NCI-H510A treated with DMSO at 0.1 percent for 48 hours (cell line): ENCODE measurements around the gene EBLN2.
"Not testable (repeated sequence)": the region's sequence is repeated elsewhere in the genome, so short reads cannot be mapped to it uniquely, and the experiment has no call there.

ENCODE experiments used
- DNase-seq: peaks from one replicate; lab custom pipeline; 2025; lab: John Stamatoyannopoulos, UW

The EBLN2 gene

GRCh38 chr3:73066243-73066642 is 4.8 kb downstream of the EBLN2 start:
- DNase-seq, result not testable (repeated sequence)

GRCh38 chr3:73068419-73068818 is 7.0 kb downstream of the EBLN2 start:
- DNase-seq, result no peak

DNA sequence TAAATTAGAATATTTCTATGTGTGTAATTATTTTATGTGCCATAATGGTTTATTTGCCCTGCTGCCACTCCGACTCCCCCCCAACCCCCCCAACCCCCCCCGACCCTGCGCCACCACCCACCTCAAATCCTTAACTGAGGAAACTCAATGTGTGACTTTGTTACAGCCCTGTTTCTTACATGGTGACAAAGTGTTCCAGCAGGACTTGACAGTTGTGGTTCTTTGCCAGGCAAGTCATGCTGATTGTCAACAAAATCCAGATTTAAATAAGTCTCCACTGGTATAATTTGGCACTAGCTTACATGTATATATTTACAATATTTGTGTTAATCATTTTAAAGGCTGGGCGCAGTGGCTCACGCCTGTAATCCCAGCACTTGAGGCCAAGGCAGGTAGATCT is 7.7 kb downstream of the EBLN2 start:
- no peak for DNase-seq

- no peak for DNase-seq
Observed at GRCh38 chr3:73069775-73070444, 8.5 kb downstream of the EBLN2 start.

DNA sequence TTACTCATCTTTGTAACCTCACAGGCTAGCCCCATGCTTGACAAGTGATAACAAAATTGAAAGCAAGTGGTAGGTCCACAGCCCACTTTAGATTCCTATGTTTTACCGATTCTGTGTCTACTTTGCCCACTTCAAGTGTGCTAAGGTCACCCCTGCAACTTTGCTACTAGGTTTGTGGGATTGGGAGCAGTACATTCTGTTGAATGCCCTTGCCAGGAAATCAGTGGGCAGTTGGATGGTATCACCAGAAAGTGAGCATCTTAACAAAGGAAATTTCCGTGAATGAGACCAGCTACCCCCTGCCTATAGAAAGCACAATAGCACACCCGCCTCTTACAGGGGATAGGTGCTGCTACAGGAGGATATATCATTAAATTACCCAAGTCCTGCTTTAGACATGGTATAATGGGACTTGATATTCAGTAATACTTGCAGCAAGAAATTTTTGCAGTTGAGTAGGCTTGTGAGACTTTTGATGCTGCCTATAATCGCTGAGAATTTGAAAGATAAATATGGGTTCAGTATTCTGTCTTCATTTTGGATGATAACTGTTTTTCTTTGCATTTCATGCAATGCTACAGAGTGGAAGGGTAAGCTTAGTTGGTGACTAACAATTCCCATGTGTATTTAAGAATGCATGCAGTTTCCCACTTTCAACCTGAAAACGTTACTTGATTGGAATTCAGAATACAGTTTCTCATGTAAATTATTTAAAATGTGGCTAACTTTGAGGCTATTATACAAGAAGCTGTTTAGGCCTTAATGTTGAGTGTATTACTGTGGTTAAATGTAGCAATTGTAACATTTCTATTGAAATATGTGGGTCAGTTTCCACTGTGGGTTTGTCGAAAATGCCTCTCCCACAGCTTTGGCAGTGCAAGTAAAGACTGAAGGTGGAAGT is 9.5 kb downstream of the EBLN2 start:
- DNase-seq, result no peak

DNA sequence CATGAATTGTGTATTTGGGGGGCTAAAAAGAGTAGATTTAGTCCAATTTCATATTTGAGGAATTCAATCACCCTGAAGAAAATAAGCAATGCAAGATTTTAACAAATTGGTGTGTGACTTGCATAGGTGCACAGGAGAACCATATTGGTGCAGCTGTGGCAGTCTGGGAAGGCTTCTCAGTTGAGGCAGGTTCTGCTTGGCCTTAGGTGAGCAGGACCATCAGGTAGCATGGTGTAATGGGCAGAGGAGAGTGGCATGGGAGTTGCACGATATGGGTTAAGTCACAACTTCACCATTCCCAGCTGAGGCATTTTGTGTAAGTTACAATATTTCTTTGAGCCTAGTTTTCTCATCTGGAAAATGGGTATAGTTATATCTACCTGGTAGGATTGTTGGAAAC is 10.5 kb downstream of the EBLN2 start:
- DNase-seq, result no peak

- no peak for DNase-seq
Observed at GRCh38 chr3:73072634-73073033, 11.2 kb downstream of the EBLN2 start.

DNA sequence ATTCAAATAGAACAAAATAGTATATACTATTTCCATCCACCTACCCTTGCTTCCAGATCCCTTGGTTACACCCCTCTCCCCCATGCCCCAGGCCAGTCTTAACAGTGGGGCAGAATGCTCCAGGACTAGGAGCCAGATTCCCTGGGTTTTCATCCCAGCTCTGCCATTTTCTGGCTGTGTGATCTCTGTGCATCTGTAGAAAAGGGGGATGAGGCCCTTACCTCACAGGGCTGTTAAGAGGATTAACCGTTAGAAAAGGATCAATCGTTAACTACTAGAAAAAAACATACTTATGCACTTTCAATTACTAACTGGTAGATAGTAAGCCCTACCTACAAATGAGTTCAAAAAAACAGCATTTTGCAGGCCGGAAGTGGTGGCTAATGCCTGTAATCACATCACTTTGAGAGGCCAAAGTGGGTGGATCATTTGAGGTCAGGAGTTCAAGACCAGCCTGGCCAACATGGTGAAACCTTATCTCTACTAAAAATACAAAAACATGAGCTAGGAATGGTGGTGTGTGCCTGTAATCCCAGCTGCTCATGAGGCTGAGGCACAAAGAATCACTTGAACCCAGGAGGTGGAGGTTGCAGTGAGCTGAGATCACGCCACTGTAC is 11.7 kb downstream of the EBLN2 start:
- no peak for DNase-seq

DNA sequence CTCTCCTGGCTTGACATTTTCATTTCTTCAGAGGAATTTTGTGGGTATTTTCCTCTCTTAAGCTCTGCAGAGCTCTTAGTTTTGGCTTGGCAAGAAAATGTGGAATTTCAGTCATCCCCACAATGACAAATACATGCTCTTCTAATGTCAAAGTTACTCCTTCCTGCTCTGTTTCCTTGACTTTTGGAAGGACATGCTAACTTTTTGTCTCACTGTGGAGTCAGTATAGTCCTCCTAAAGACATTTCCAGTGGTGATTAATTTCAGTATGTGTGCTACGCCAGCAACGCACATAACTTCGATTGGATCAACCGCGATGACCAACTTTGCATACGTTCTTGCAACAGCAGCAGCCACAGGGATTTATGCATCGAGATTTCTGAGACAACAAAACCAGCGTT is 13.3 kb downstream of the EBLN2 start:
- no peak for DNase-seq

DNA sequence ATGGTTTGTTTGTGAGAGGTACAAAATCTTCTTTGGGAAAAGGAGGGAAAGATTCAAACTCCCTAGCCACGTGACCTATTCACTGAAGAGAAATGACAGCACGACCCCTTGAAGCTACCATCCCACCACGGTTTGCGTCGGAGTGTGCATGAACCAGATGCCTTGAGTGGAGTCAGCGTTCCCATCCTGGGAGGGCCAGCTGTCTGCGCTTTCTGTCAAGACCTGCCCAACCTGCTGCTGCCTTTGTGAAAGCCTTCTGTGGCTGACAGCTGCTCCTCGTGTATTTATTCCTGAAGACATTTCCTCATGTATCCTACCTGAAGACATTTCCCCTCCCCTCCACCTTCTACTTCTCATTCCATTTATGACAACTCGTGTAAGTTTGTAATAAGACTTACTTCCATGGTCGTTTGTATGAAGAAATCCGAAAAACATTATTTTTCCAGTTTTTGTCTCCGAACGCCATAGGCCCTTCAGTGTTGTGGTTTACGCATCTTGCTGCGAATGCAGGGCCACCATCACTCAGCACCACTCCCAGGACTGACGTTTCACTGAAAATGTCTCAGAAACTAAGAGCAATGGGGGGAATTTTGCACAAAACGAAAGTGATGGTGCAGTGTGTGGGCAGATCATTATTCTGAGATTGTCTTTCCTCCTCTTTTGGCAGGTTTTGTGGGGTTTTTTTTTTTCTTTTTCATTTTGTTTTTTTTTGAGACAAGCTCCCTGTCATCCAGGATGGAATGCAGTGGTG is 18.9 kb downstream of the EBLN2 start:
- no peak for DNase-seq

GRCh38 chr3:73081140-73081539 is 19.7 kb downstream of the EBLN2 start:
- DNase-seq, result no peak

DNA sequence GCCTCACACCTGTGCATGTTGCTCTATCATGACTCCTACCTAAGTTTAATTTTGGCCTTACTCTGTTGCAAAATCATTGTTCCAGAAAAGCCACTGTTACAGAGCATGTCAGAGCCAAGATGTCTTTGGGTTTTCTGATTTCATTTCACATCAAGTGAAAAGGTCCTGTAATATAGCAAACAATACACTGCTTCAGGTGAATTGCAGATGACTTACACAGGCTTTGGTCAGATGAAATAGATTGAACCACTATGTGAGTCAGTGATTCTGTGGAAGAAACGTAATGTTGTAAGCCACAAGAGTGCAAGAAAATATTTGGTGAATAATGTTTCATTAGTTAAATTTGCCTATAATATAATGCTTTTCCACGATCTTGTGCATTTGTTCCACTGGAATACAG is 22.7 kb downstream of the EBLN2 start:
- no peak for DNase-seq

DNA sequence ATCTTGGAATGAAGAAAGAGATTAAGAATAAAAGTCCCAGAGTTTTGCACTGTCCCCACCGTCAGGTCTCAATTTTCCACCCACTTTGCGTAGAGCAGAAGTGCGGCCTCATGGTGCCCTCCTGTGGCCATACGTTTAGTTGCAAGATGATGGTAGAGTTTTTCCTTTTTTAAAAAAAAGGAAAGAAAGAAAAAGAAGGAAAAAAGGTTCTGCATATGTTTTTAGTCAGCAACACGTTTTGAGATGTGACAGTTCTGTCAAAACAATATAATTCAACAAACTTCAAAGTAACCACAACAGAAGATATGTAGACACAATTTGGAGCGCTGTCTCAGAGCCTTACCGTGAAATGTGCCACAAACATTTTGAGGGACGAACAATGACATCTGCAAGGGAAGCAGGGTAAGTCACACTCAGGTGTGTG is 24.6 kb downstream of the EBLN2 start:
- peak; percentile 6 for DNase-seq

GRCh38 chr3:73094129-73094528 is 32.7 kb downstream of the EBLN2 start:
- DNase-seq, result no peak

DNA sequence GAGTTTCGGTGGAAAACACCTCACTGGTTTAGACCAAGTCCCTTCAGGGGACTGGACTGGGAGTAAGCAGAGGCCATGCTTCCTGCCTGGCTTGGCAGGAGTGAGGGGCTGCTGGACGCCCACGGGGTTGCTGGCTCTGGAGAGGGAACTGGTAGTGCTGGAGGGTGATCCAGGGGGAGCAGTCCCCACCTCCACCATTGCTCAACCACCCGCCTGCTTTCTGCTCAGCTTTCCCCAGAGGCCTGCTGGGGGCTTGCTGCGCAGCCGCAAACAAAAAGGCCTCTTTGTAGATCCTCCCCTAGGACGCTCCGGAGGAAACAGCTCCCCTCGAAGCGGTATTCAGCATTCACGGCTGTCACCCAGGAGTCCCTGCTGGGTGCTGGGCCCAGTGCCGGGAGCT is 33.5 kb downstream of the EBLN2 start:
- DNase-seq, result no peak

DNA sequence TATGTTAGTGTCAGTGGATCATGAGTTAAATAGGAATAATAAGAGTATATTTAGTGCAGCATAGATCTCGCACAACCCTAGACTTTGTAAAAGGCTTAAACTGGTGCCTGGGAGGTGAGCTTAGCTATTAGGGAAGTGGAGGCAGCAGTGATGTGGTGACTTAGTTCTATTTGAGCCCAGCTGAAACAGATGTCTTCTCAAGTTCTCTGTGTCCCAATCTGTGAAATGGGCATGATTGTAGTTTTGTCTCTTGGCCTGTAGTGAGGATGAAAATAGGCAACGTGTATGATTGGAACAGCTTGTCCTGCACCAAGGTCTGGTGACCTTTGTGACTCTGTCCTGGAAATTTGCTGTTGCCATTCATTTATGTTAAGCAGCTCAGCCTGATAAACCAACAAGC is 34.7 kb downstream of the EBLN2 start:
- DNase-seq, result no peak

- no peak for DNase-seq
Observed at GRCh38 chr3:73098026-73098425, 36.6 kb downstream of the EBLN2 start.

DNA sequence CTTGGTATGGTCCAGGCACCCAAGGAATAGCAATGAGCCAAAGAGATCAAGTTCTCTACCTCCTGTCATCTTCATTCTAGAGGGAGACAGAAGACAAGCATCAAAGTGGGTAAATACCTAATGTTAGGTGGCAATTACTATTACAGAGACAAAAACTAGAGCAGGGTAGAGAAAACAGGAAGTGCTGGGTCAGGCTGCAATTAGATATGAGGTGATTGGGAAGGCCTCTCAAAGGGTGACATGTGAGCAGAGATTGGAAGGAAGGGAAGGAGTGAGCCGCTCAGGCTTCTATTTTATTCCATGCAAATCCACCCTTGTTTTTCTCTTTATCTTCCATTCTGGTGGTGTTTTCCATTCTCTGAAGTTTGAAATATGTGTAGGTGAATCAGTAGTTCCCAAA is 37.4 kb downstream of the EBLN2 start:
- DNase-seq, result no peak

DNA sequence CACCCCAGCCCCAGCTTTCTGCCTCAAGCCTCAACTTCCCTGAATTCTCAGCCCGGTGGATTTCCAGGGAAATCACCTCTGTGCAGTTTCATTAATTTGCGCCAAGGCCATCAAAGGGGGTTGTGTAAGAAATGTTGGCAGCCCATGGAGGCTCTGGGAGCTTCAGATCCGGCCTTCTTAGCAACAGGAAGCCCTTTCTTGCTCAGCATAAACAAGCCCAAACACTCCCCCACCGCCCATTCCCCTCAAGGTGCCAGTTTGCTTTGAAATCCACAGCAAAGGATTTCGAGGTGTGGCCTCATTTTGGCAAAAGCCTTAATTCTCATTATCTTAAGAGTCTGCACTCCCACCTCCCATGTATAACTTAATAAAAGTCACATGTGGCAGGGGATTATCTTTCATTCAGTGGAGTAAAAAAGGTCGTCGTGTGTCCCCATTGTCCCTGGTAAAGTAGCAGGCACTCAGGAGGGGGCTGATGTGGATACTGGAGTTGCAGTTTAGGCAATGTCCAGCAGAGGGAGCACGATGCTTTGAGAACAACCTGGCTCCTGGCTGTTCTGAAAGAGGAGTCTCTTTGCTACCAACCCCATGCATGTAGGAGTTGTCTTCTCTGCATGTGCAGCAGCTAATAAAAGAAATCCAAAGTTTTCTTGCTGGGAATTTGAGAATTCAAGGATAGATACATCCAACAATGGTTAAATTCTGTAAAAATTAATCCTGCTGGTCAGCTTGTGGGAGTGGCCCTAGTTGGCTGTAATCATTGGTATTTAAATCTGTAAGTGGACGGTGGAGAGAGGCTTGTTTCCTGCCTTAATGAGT is 39.5 kb downstream of the EBLN2 start:
- peak; percentile 58 for DNase-seq

GRCh38 chr3:73101881-73102280 is 40.4 kb downstream of the EBLN2 start:
- DNase-seq, result no peak

DNA sequence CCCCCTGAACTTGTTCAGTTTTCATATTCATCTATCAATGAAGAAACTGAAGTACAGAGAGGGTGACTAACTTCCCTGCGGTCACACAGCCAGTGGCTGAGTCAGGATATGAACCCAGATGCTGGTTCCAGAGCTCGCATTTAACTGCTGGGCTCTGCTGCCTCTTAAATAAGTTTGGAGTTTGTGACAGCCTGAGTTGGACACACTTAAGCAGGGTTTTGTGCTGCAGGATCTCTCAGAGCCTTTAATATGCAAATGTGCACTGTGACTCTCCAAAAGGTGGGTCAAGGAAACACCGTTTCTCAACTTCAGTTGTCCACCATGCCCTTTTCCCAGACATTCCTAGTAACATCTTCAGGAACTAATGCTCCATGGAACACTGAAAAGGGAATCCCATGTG is 45.8 kb downstream of the EBLN2 start:
- no peak for DNase-seq
